Psoas muscle (tissue), 8 donors: ENCODE measurements around the gene TNRC6B. TPM values are rescaled to one million over a fixed set of nuclear protein-coding genes. Genes with fewer than 3 reads are reported as not detected.
"Not testable (repeated sequence)": the region's sequence is repeated elsewhere in the genome, so short reads cannot be mapped to it uniquely, and the experiment has no call there.

Experiments
- ATAC-seq, 4 donors: fragments of 200-7000 bp; cut with Tn5 transposase; one replicate each; pipeline ENCODE4 v1.9.1; 2020; ENCODE audit warnings: moderate library complexity in 3 of 4, mild to moderate bottlenecking in 2 of 4
- DNase-seq, 2 donors: peaks; one replicate each; pipeline ENCODE4 v3.0.0-alpha.2; 2020
- H3K27ac ChIP-seq: fragments of 200-600 bp; one replicate; pipeline ENCODE4 v1.8.0; 2022
- H3K27me3 ChIP-seq, 3 donors: fragments of 200-600 bp in 1 of 3; one replicate each; pipeline versions ENCODE4 v1.6.1 to v1.8.0; 2013 to 2022; ENCODE audit warnings: low read length in 2 of 3, mild to moderate bottlenecking in 2 of 3, moderate library complexity in 1 of 3; ENCODE audit not compliant: insufficient read depth in 3 of 3
- H3K36me3 ChIP-seq, 2 donors: fragments of 200-600 bp in 1 of 2; one replicate each; pipeline versions ENCODE4 v1.6.1 to v1.8.0; 2013 to 2022; ENCODE audit warnings: low read depth in 1 of 2, mild to moderate bottlenecking in 1 of 2, moderate library complexity in 1 of 2; ENCODE audit not compliant: insufficient read depth in 1 of 2
- H3K4me1 ChIP-seq: fragments of 200-600 bp; one replicate; pipeline ENCODE4 v1.8.0; 2022
- H3K4me3 ChIP-seq: fragments of 200-600 bp; one replicate; pipeline ENCODE4 v1.8.0; 2022; ENCODE audit warnings: mild to moderate bottlenecking
- H3K9me3 ChIP-seq: fragments of 200-600 bp; one replicate; pipeline ENCODE4 v1.8.0; 2022
- WGBS, 3 donors: extraction: QIAGEN DNeasy Blood & Tissue Kit; methylation state at CpG; one replicate each; pipeline versions ENCODE4 v1.1.6 to v1.1.7; 2013; 5-methylcytosine and 5-hydroxymethylcytosine counted together
- intact Hi-C, 2 donors: fragments of 100-400 bp; cut with DNase I; formaldehyde crosslinking; loops; one replicate each; pipeline versions ENCODE4 v1.11.0 to v1.14.2; 2022
- polyA plus RNA-seq, 3 donors: library from polyadenylated mRNA; stranded (reverse); fragments of 200-250 nt; gene quantifications; one replicate each; pipeline ENCODE4 v1.2.3, GENCODE V29; 2013
- total RNA-seq, 4 donors: library from RNA; stranded (reverse); fragmentation: NEBNext Ultra II Directional in 2 of 4; extraction: Animal tissue kit (Norgen Biotek cat#: 25700) in 2 of 4; gene quantifications; one replicate each; pipeline versions ENCODE4 v1.2.1 to v1.2.4, GENCODE V29; 2021 to 2023
- TF ChIP-seq, protein P1 (sequence below): fragments of 200-600 bp; IDR thresholded peaks from one replicate; pipeline ENCODE4 v1.8.0; 2022; ENCODE audit warnings: antibody characterized with exemption
- donor health status: healthy with polysubstance abuse.
- donor health status: DM: no; HTN: no; CAD: no; lungs with moderate emphysema.
- donor health status: Bipolar disorder and iron deficiency.
- donor health status: healthy.
- donor health status: DM: yes; HTN: yes; CAD: no.
- donor health status: DM: no; HTN: no; CAD: no.
- donor health status: DM: no; HTN: no; CAD: no.
- donor health status: DM: yes; HTN: yes; CAD: no.

Gene TNRC6B
- total and polyA plus RNA-seq, 7 donors = 2.2 to 49.4 (median 27.9) TPM

DNA sequence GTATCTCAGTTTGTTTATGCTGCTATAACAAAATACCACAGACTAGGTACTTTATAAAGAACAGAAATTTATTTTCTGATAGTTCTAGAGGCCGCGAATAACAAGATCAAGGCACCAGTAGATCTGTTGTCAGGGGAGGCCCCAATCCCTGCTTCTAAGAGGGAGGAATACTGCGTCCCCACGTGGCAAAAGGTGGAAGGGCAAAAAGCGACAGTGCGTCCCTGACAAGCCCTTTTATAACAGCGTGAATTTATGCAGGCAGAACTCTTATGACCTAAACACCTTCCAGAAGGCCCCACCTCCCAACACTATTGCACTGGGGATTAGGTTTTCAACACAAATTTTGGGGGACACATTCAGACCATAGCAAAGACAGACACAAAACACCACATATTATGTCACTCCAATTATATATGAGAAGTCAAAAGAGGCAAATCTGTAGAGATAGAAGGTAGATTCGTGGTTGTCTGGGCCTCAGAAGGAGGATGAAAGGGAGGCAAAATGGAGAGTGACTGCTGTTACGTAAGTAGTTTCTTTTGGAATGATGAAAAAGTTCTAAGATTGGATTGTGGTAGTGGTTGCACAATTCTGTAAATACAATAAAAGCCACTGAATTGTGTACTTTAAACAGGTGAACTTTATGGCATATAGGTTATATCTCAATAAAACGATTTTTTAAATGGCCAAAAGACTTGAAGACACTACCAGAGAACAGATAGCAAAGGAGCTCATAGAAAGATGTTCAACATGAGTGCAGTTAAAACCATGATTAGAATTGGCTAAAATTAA is 30.1 kb upstream of the TNRC6B start:
- TF ChIP-seq, protein P1, sequence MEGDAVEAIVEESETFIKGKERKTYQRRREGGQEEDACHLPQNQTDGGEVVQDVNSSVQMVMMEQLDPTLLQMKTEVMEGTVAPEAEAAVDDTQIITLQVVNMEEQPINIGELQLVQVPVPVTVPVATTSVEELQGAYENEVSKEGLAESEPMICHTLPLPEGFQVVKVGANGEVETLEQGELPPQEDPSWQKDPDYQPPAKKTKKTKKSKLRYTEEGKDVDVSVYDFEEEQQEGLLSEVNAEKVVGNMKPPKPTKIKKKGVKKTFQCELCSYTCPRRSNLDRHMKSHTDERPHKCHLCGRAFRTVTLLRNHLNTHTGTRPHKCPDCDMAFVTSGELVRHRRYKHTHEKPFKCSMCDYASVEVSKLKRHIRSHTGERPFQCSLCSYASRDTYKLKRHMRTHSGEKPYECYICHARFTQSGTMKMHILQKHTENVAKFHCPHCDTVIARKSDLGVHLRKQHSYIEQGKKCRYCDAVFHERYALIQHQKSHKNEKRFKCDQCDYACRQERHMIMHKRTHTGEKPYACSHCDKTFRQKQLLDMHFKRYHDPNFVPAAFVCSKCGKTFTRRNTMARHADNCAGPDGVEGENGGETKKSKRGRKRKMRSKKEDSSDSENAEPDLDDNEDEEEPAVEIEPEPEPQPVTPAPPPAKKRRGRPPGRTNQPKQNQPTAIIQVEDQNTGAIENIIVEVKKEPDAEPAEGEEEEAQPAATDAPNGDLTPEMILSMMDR = no peak
- DNase-seq = no peak
- Histone ChIP-seq H3K4me3 (no peak overlapping the region), H3K9me3 (no peaks in the 10 kb centered on the region), H3K27ac (no peak overlapping the region), H3K36me3 (no peaks in the 10 kb centered on the region), H3K4me1 (no peaks in the 10 kb centered on the region), H3K27me3 (no peaks in the 10 kb centered on the region)
- ATAC-seq = no peak
- intact Hi-C loops = no loop called here
- 87 to 90% (median 89%) methylated on average over 10 of the region's 10 CpGs for WGBS, 3 donors

DNA sequence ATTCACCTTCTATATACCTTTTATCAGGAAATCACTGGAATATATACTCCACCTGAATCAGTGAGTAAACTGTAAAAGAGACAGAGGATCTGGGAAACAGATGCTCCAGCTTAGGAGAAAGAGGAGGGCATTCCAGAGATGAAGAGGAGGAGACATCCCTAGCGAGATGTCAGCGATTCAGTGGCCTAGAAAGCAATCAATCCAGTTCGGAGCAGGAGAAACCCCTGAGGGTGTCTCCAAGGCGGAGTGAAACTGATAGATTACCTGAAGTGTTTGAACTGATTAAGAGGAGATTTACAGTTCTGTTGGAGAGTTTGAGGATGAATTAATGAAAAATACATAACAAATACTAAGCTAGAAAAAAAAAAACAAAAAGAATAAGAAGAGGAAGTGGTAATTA is 24.5 kb upstream of the TNRC6B start:
- Histone ChIP-seq H3K36me3 (peaks cover 0 to 3% of the 10 kb centered on the region in 2 donors), H3K27ac (no peak overlapping the region), H3K4me1 (peaks cover 20% of the 10 kb centered on the region), H3K4me3 (no peak overlapping the region), H3K9me3 (no peaks in the 10 kb centered on the region), H3K27me3 (no peaks in the 10 kb centered on the region)
- intact Hi-C loops = loop anchor here in 1 of 2 donors (10.0 kb wide), 1 partner anchor 88 kb away; no protein-coding TSS in a partner anchor
- 88 to 95% (median 91%) methylated on average over 4 of the region's 4 CpGs for WGBS, 3 donors
- ATAC-seq (no peak), DNase-seq (no peak)
- TF ChIP-seq, protein P1 = no peak

DNA sequence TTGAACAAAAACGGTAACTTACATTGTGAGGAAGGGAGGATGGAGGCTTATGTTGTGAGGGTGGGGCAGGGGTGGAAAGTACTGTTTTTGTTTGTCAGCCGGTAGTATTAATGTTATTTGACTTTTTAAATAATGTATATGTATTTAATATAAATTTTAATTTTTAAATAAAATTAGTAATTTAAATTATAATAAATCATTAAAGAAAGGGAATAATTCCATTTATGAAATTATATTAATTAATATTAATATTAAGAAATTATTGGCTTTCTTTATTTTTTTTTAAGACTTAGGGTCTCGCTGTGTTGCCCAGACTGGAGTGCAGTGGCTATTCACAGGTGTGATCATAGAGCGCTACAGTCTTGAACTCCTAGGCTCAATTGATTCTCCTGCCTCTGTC is 24.0 kb upstream of the TNRC6B start:
- TF ChIP-seq, protein P1 = no peak
- H3K27ac ChIP-seq = no peak overlapping the region
- no peaks in the 10 kb centered on the region for H3K27me3 ChIP-seq
- intact Hi-C loops = loop anchor here in 1 of 2 donors (10.0 kb wide), 1 partner anchor 89 kb away; no protein-coding TSS in a partner anchor
- peaks cover 0 to 3% of the 10 kb centered on the region in 2 donors for H3K36me3 ChIP-seq
- H3K4me3 ChIP-seq = no peak overlapping the region
- DNase-seq = no peak
- peaks cover 20% of the 10 kb centered on the region for H3K4me1 ChIP-seq
- ATAC-seq = no peak
- WGBS, 3 donors = 92 to 94% (median 94%) methylated on average over 4 of the region's 4 CpGs
- no peaks in the 10 kb centered on the region for H3K9me3 ChIP-seq

DNA sequence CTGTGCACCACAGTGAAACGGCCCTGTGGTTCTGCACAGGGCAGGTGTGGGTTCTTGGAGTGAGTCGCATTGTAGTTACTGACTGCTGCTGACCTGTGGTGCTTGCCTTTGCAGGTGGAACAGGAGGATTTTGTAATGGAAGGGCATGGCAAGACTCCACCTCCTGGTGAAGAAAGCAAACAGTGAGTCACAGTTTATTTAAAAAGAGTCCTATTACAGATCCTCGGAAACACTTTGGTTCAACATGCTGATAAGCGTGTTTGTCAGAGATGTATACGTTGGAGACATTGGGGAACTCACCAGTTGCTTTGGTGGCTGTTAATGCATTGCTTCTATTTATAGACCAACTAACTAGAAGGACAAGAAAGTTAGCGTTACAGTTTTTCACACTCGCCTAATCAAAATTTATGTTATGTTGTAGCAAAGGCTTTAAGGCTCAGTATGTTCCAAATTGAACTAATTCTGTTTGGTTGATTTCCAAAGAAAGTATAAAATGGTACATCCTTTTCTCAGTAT is 21.7 kb upstream of the TNRC6B start:
- no peaks in the 10 kb centered on the region for H3K9me3 ChIP-seq
- no peaks in the 10 kb centered on the region for H3K27me3 ChIP-seq
- intact Hi-C loops = loop anchor here in 1 of 2 donors (10.0 kb wide), 1 partner anchor 91 kb away; no protein-coding TSS in a partner anchor
- H3K4me1 ChIP-seq = peaks cover 20% of the 10 kb centered on the region
- DNase-seq = peak in 1 of 2 donors; percentile 21
- peak overlapping the region; percentile 2 for H3K4me3 ChIP-seq
- ATAC-seq = peak; percentile 96 to 98 (median 97)
- TF ChIP-seq, protein P1 = peak; percentile 21
- H3K36me3 ChIP-seq = peaks cover 0 to 6% of the 10 kb centered on the region in 2 donors
- WGBS, 3 donors = 42 to 56% (median 45%) methylated on average over 7 of the region's 7 CpGs
- peak overlapping the region; percentile 68 for H3K27ac ChIP-seq

DNA sequence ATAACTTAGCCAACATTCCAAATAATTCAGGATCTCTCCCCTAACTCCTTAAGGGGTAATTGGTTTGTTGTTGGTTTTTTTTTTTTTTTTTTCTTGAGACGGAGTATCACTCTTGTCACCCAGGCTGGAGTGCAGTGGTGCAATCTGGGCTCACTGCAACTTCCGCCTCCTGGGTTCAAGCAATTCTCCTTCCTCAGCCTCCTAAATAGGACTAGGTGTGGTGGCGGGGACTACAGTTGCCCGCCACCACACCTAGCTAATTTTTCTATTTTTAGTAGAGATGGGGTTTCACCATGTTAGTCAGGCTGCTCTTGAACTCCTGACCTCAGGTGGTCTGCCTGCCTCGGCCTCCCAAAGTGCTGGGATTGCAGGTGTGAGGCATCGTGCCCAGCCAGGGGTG is 21.0 kb upstream of the TNRC6B start:
- Histone ChIP-seq H3K4me1 (peaks cover 20% of the 10 kb centered on the region), H3K27ac (peak overlapping the region; percentile 68)
- peak in 3 of 4 donors; percentile 26 to 46 (median 45) for ATAC-seq
- H3K36me3 ChIP-seq, H3K4me3 ChIP-seq, H3K27me3 ChIP-seq, DNase-seq, H3K9me3 ChIP-seq: not testable (repeated sequence)
- WGBS, 3 donors = 82 to 93% (median 85%) methylated on average over 6 of the region's 6 CpGs
- intact Hi-C loops = loop anchor here in 1 of 2 donors (10.0 kb wide), 1 partner anchor 92 kb away; no protein-coding TSS in a partner anchor
